Body of pancreas (tissue), 4 donors: ENCODE results near the gene OR5H6. TPM values are rescaled to one million over a fixed set of nuclear protein-coding genes. Genes with fewer than 3 reads are reported as not detected.

Source experiments
- ATAC-seq: fragments of 150-250 bp; one replicate; pipeline ENCODE4 v1.9.1; 2016
- DNase-seq, 4 donors: peaks; one replicate each; pipeline ENCODE4 v3.0.0-alpha.2; 2019
- H3K27ac ChIP-seq, 4 donors: fragments of 200-600 bp; sonication (generic); 1 replicate in 3 of 4; 2 replicates in 1 of 4; pipeline versions ENCODE4 v1.5.1 to v1.6.1; 2016 to 2019; ENCODE audit warnings: mild to moderate bottlenecking in 1 of 4, mixed read lengths in 1 of 4, moderate library complexity in 1 of 4
- H3K27me3 ChIP-seq, 2 donors: fragments of 200-600 bp; sonication (generic); one replicate each; pipeline ENCODE4 v1.6.0; 2016; ENCODE audit warnings: mild to moderate bottlenecking in 1 of 2
- H3K36me3 ChIP-seq, 2 donors: fragments of 200-600 bp; sonication (generic); replicated peaks in 1 of 2; 2 replicates each; pipeline ENCODE4 v1.5.1; 2016; ENCODE audit warnings: low read depth in 2 of 2; ENCODE audit not compliant: insufficient read depth in 1 of 2
- H3K4me1 ChIP-seq: fragments of 200-600 bp; sonication (generic); one replicate; pipeline ENCODE4 v1.6.0; 2016
- H3K4me3 ChIP-seq, 2 donors: fragments of 200-600 bp; sonication (generic); 1 replicate in 1 of 2; 2 replicates in 1 of 2; pipeline ENCODE4 v1.5.1; 2016 to 2019
- H3K9me3 ChIP-seq, 3 donors: fragments of 200-600 bp; sonication (generic); 1 replicate in 2 of 3; 2 replicates in 1 of 3; pipeline ENCODE4 v1.5.1; 2016
- CTCF ChIP-seq, 7 experiments: fragments of 450-650 bp in 4 of 7; fragments of 200-600 bp in 3 of 7; sonication (generic) in 3 of 7; IDR thresholded peaks; one replicate each; pipeline ENCODE4 v1.5.1; 2016 to 2019; ENCODE audit warnings: antibody characterized with exemption in 7 of 7
- POLR2A ChIP-seq, 3 donors: fragments of 450-650 bp; IDR thresholded peaks; one replicate each; pipeline ENCODE4 v1.6.1; 2016; ENCODE audit warnings: antibody characterized with exemption in 3 of 3, mild to moderate bottlenecking in 2 of 3
- WGBS, 2 donors: methylation state at CpG; one replicate each; pipeline ENCODE4 v1.1.5; 2017; 5-methylcytosine and 5-hydroxymethylcytosine counted together
- intact Hi-C: fragments of 100-400 bp; cut with DNase I; formaldehyde crosslinking; loops from one replicate; pipeline ENCODE4 v1.15.1; 2023
- total RNA-seq, 2 donors: library from RNA; depleted of rRNA; stranded (reverse); fragments of >200 nt; gene quantifications; one replicate each; pipeline ENCODE4 v1.1.0, GENCODE V29; 2016

The OR5H6 gene
- not detected for total RNA-seq

GRCh38 chr3:98263944-98264343 is at the start of gene OR5H6:
OR5H6 (plus strand) TSS chr3:98264244; CDS start chr3:98264333, 89 bp downstream.
- intact Hi-C loops, result no loop called here
- DNase-seq (no peak), ATAC-seq (no peak)
- TF ChIP-seq CTCF (IDR thresholded peaks at IDR 0.05) (no peak), POLR2A (IDR thresholded peaks at IDR 0.05) (no peak)
- Histone ChIP-seq H3K27me3 (no peaks in the 10 kb centered on the region), H3K27ac (no peak within 1 kb of the TSS), H3K4me3 (no peak within 1 kb of the TSS), H3K4me1 (no peaks in the 10 kb centered on the region), H3K36me3 (no peaks in the 10 kb centered on the region), H3K9me3 (no peaks in the 10 kb centered on the region)
- 48 to 53% methylated on average over 3 of the region's 3 CpGs for WGBS, 2 donors

- H3K27ac ChIP-seq, result no peak overlapping the region
- 53 to 59% methylated on average over 3 of the region's 3 CpGs for WGBS, 2 donors
- no peaks in the 10 kb centered on the region for H3K4me1 ChIP-seq
- H3K36me3 ChIP-seq, result no peaks in the 10 kb centered on the region
- no peak for TF ChIP-seq CTCF (IDR thresholded peaks at IDR 0.05)
- no peak for TF ChIP-seq POLR2A (IDR thresholded peaks at IDR 0.05)
- no peaks in the 10 kb centered on the region for H3K9me3 ChIP-seq
- DNase-seq, result no peak
- no peak overlapping the region for H3K4me3 ChIP-seq
- H3K27me3 ChIP-seq, result no peaks in the 10 kb centered on the region
- ATAC-seq, result no peak
- intact Hi-C loops, result no loop called here
These were observed 49.0 kb upstream of the OR5H6 start for GRCh38 chr3:98215051-98215450.

GRCh38 chr3:98223907-98224672 is 40.0 kb upstream of the OR5H6 start:
- Histone ChIP-seq H3K36me3 (no peaks in the 10 kb centered on the region), H3K27ac (no peak overlapping the region), H3K27me3 (no peaks in the 10 kb centered on the region), H3K9me3 (no peaks in the 10 kb centered on the region), H3K4me3 (no peak overlapping the region), H3K4me1 (no peaks in the 10 kb centered on the region)
- no peak for ATAC-seq
- no peak for TF ChIP-seq POLR2A (IDR thresholded peaks at IDR 0.05)
- 30 to 43% methylated on average over 6 of the region's 6 CpGs for WGBS, 2 donors
- DNase-seq, result no peak
- intact Hi-C loops, result no loop called here

GRCh38 chr3:98232489-98232888 is 31.6 kb upstream of the OR5H6 start:
- H3K27ac ChIP-seq, result no peak overlapping the region

GRCh38 chr3:98233468-98233867 is 30.6 kb upstream of the OR5H6 start:
- no peak for DNase-seq
- H3K4me3 ChIP-seq, result no peak overlapping the region
- no peaks in the 10 kb centered on the region for H3K36me3 ChIP-seq
- ATAC-seq, result no peak
- intact Hi-C loops, result no loop called here
- no peak overlapping the region for H3K27ac ChIP-seq
- H3K27me3 ChIP-seq, result no peaks in the 10 kb centered on the region
- WGBS, 2 donors, result 40 to 41% methylated on average over 5 of the region's 5 CpGs
- H3K4me1 ChIP-seq, result no peaks in the 10 kb centered on the region
- TF ChIP-seq POLR2A (IDR thresholded peaks at IDR 0.05), result no peak
- no peak for TF ChIP-seq CTCF (IDR thresholded peaks at IDR 0.05)
- H3K9me3 ChIP-seq, result no peaks in the 10 kb centered on the region

More at GRCh38 chr3:98232489-98232888, 31.6 kb upstream of the OR5H6 start:
- Histone ChIP-seq H3K27me3 (no peaks in the 10 kb centered on the region), H3K36me3 (no peaks in the 10 kb centered on the region), H3K4me3 (no peak overlapping the region), H3K4me1 (no peaks in the 10 kb centered on the region), H3K9me3 (no peaks in the 10 kb centered on the region)
- DNase-seq (no peak), ATAC-seq (no peak)
- 72 to 79% methylated on average over 2 of the region's 2 CpGs for WGBS, 2 donors
- intact Hi-C loops, result no loop called here
- no peak for TF ChIP-seq CTCF (IDR thresholded peaks at IDR 0.05)
- TF ChIP-seq POLR2A (IDR thresholded peaks at IDR 0.05), result no peak
